ENCODE data around the gene SRSF2. TPM values are rescaled to one million over a fixed set of nuclear protein-coding genes. Genes with fewer than 3 reads are reported as not detected.

Gene SRSF2
- total and polyA plus RNA-seq, 9 of the 15 experiments (the other 6 are each of a cell fraction or from before 2014, with no cell fraction given) = 161 to 583 (median 393) TPM

DNA sequence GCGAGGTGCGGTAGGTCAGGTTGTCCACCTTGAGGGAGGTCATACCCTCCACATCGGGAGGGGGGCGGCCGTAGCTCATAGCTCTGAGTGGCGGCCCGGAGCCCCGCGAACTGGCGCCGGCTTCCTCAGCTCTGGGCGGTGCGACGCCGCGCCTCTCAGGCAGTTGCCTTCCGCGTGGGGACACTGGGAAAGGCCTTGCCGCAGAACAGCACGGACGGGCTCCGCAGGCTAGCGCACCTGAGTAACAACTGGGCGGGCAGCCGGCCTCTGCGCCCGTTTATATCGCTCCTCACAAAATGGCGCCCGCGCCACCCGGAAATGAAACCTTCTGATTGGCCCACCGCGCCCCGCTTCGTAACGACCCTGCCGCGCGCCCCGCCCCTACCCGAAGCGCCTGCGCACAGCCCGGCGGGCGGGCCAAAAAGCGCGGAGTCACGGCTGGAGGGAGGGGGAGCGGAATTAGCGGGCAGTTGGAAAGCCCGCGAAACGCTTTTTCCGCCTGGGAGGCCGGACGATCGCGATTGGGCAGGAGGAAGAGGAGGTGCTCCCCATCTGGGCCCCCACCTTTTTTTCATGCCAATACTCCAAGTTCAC lies at the start of gene SRSF2 (continued):
- TF ChIP-seq, protein P1, sequence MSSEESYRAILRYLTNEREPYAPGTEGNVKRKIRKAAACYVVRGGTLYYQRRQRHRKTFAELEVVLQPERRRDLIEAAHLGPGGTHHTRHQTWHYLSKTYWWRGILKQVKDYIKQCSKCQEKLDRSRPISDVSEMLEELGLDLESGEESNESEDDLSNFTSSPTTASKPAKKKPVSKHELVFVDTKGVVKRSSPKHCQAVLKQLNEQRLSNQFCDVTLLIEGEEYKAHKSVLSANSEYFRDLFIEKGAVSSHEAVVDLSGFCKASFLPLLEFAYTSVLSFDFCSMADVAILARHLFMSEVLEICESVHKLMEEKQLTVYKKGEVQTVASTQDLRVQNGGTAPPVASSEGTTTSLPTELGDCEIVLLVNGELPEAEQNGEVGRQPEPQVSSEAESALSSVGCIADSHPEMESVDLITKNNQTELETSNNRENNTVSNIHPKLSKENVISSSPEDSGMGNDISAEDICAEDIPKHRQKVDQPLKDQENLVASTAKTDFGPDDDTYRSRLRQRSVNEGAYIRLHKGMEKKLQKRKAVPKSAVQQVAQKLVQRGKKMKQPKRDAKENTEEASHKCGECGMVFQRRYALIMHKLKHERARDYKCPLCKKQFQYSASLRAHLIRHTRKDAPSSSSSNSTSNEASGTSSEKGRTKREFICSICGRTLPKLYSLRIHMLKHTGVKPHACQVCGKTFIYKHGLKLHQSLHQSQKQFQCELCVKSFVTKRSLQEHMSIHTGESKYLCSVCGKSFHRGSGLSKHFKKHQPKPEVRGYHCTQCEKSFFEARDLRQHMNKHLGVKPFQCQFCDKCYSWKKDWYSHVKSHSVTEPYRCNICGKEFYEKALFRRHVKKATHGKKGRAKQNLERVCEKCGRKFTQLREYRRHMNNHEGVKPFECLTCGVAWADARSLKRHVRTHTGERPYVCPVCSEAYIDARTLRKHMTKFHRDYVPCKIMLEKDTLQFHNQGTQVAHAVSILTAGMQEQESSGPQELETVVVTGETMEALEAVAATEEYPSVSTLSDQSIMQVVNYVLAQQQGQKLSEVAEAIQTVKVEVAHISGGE (CRISPR knock-in tag; IDR thresholded peaks at IDR 0.05) = peak; percentile 51 to 97 (median 87); a peak in 5 of 6 replicates
- TF ChIP-seq, protein P2, sequence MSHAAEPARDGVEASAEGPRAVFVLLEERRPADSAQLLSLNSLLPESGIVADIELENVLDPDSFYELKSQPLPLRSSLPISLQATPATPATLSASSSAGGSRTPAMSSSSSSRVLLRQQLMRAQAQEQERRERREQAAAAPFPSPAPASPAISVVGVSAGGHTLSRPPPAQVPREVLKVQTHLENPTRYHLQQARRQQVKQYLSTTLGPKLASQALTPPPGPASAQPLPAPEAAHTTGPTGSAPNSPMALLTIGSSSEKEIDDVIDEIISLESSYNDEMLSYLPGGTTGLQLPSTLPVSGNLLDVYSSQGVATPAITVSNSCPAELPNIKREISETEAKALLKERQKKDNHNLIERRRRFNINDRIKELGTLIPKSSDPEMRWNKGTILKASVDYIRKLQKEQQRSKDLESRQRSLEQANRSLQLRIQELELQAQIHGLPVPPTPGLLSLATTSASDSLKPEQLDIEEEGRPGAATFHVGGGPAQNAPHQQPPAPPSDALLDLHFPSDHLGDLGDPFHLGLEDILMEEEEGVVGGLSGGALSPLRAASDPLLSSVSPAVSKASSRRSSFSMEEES (CRISPR knock-in tag; IDR thresholded peaks at IDR 0.05) = no peak
- no peak for TF ChIP-seq MCM3 (IDR thresholded peaks at IDR 0.05)
- no peak for TF ChIP-seq SIRT6 (IDR thresholded peaks at IDR 0.05; ENCODE audit: low read depth, low read length)
- TF ChIP-seq WHSC1 (IDR thresholded peaks at IDR 0.05; ENCODE audit: low read length) = no peak
- no peak for TF ChIP-seq ZNF3 (CRISPR knock-in tag; IDR thresholded peaks at IDR 0.05)
- TF ChIP-seq HEY1 (CRISPR knock-in tag; IDR thresholded peaks at IDR 0.05; ENCODE audit: borderline replicate concordance) = no peak
- TF ChIP-seq PTTG1 (tag; IDR thresholded peaks at IDR 0.05; ENCODE audit: low read depth) = no peak
- TF ChIP-seq, protein P3, sequence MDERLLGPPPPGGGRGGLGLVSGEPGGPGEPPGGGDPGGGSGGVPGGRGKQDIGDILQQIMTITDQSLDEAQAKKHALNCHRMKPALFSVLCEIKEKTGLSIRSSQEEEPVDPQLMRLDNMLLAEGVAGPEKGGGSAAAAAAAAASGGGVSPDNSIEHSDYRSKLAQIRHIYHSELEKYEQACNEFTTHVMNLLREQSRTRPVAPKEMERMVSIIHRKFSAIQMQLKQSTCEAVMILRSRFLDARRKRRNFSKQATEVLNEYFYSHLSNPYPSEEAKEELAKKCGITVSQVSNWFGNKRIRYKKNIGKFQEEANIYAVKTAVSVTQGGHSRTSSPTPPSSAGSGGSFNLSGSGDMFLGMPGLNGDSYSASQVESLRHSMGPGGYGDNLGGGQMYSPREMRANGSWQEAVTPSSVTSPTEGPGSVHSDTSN (CRISPR knock-in tag; IDR thresholded peaks at IDR 0.05; ENCODE audit: low read depth) = 0 out of 2 replicates have a peak, but pooled peaks have one; percentile 3
- TF ChIP-seq, protein P3 (tag; conservative IDR thresholded peaks at IDR 0.05; ENCODE audit: low read depth) = no peak
- TF ChIP-seq, protein P4, sequence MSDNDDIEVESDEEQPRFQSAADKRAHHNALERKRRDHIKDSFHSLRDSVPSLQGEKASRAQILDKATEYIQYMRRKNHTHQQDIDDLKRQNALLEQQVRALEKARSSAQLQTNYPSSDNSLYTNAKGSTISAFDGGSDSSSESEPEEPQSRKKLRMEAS (CRISPR knock-in tag; IDR thresholded peaks at IDR 0.05) = no peak; the same call in 1 of the 2 replicates
- no peak for TF ChIP-seq BRCA1 (IDR thresholded peaks at IDR 0.05)
- TF ChIP-seq BRCA1 (CRISPR knock-in tag; IDR thresholded peaks at IDR 0.05) = no peak
- no peak for TF ChIP-seq POLR3G (IDR thresholded peaks at IDR 0.05; ENCODE audit: extremely low read depth, insufficient read length, insufficient replicate concordance)
- TF ChIP-seq POLR2G (IDR thresholded peaks at IDR 0.05; ENCODE audit: low read depth, low read length) = peak; percentile 96
- TF ChIP-seq EP400 (IDR thresholded peaks at IDR 0.05) = peak; percentile 95

Data from K562 (cell line).